ENCODE results near the gene MAN1B1. TPM values are rescaled to one million over a fixed set of nuclear protein-coding genes. Genes with fewer than 3 reads are reported as not detected.
A peak's percentile ranks its signal among the peaks of the same experiment; 100 is the strongest.

The MAN1B1 gene
- total RNA-seq, 1 donor from 2014 or later, result 70.4 TPM

GRCh38 chr9:137149942-137150616, 63.3 kb downstream of the MAN1B1 start:
- no peak for DNase-seq (ENCODE audit: low spot score)
- Mint-ChIP-seq H3K4me1 (ENCODE audit: unreplicated experiment) (no peaks in the 10 kb centered on the region), H3K27ac (ENCODE audit: unreplicated experiment) (no peak overlapping the region), H3K36me3 (ENCODE audit: low read depth, unreplicated experiment) (no peaks in the 10 kb centered on the region), H3K27me3 (ENCODE audit: unreplicated experiment) (peaks cover 10% of the 10 kb centered on the region), H3K9me3 (ENCODE audit: unreplicated experiment) (no peaks in the 10 kb centered on the region), H3K4me3 (ENCODE audit: unreplicated experiment) (no peak overlapping the region)
- TF ChIP-seq, protein P1, sequence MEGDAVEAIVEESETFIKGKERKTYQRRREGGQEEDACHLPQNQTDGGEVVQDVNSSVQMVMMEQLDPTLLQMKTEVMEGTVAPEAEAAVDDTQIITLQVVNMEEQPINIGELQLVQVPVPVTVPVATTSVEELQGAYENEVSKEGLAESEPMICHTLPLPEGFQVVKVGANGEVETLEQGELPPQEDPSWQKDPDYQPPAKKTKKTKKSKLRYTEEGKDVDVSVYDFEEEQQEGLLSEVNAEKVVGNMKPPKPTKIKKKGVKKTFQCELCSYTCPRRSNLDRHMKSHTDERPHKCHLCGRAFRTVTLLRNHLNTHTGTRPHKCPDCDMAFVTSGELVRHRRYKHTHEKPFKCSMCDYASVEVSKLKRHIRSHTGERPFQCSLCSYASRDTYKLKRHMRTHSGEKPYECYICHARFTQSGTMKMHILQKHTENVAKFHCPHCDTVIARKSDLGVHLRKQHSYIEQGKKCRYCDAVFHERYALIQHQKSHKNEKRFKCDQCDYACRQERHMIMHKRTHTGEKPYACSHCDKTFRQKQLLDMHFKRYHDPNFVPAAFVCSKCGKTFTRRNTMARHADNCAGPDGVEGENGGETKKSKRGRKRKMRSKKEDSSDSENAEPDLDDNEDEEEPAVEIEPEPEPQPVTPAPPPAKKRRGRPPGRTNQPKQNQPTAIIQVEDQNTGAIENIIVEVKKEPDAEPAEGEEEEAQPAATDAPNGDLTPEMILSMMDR (IDR thresholded peaks at IDR 0.05; ENCODE audit: unreplicated experiment), result no peak

- no peak overlapping the region for H3K4me3 Mint-ChIP-seq (ENCODE audit: unreplicated experiment)
- H3K9me3 Mint-ChIP-seq (ENCODE audit: unreplicated experiment), result no peaks in the 10 kb centered on the region
- DNase-seq (ENCODE audit: low spot score), result no peak
- no peaks in the 10 kb centered on the region for H3K36me3 Mint-ChIP-seq (ENCODE audit: low read depth, unreplicated experiment)
- peaks cover 11% of the 10 kb centered on the region for H3K27me3 Mint-ChIP-seq (ENCODE audit: unreplicated experiment)
- no peaks in the 10 kb centered on the region for H3K4me1 Mint-ChIP-seq (ENCODE audit: unreplicated experiment)
- TF ChIP-seq, protein P1 (IDR thresholded peaks at IDR 0.05; ENCODE audit: unreplicated experiment), result no peak
- H3K27ac Mint-ChIP-seq (ENCODE audit: unreplicated experiment), result no peak overlapping the region
Observed at GRCh38 chr9:137150617-137151457, 64.1 kb downstream of the MAN1B1 start.

DNA sequence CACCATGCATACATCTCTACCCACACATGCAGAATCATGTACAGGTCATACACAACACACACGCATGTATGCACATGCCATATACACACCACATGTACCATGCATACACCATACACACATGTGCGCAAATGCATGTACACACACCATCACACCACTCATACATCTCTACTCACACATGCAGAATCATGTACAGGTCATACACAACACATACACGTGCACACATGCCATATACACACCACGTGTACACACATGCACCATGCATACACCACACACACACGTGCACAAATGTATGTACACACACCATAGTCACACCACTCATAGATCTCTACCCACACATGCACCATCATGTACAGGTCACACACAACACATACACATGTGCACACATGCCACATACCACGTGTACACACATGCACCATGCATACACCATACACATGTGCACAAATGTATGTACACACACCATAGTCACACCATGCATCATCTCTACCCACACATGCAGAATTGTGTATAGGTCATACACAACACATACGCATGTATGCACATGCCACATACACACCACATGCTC, 66.1 kb downstream of the MAN1B1 start:
- Mint-ChIP-seq H3K27ac (ENCODE audit: unreplicated experiment) (no peak overlapping the region), H3K27me3 (ENCODE audit: unreplicated experiment) (peaks cover 8% of the 10 kb centered on the region), H3K36me3 (ENCODE audit: low read depth, unreplicated experiment) (no peaks in the 10 kb centered on the region), H3K4me3 (ENCODE audit: unreplicated experiment) (no peak overlapping the region), H3K4me1 (ENCODE audit: unreplicated experiment) (no peaks in the 10 kb centered on the region), H3K9me3 (ENCODE audit: unreplicated experiment) (no peaks in the 10 kb centered on the region)
- TF ChIP-seq, protein P1 (IDR thresholded peaks at IDR 0.05; ENCODE audit: unreplicated experiment), result no peak
- no peak for DNase-seq (ENCODE audit: low spot score)

GRCh38 chr9:137156567-137157375, 70.0 kb downstream of the MAN1B1 start:
- Mint-ChIP-seq H3K27me3 (ENCODE audit: unreplicated experiment) (peaks cover 15% of the 10 kb centered on the region), H3K27ac (ENCODE audit: unreplicated experiment) (no peak overlapping the region), H3K4me3 (ENCODE audit: unreplicated experiment) (no peak overlapping the region), H3K36me3 (ENCODE audit: low read depth, unreplicated experiment) (no peaks in the 10 kb centered on the region), H3K9me3 (ENCODE audit: unreplicated experiment) (no peaks in the 10 kb centered on the region), H3K4me1 (ENCODE audit: unreplicated experiment) (peaks cover 2% of the 10 kb centered on the region)
- TF ChIP-seq, protein P1 (IDR thresholded peaks at IDR 0.05; ENCODE audit: unreplicated experiment), result no peak
- DNase-seq (ENCODE audit: low spot score), result peak; percentile 53

Measured in endothelial cell (in vitro differentiated cells).